Measurements from ENCODE around the gene IL2RA.

DNA sequence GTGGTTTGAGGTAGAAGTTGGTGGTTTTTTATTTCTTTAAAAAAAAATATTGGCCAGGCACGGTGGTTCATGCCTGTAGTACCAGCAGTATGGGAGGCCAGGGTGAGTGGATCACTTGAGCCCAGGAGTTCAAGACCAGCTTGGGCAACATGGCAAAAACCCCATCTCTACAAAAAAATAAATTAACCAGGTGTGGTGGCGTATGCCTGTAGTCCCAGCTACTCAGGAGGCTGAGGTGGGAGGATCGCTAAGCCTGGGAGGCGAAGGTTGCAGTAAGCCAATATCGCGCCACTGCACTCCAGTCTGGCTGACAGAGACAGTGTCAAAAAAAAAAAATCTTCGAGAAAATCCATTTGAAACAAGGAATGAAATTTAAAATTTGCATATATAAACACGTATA lies 1.1 kb downstream of the IL2RA start:
- TF ChIP-seq CTCF (IDR thresholded peaks at IDR 0.05) = no peak
- no peak for TF ChIP-seq POLR2A (IDR thresholded peaks at IDR 0.05)
